ENCODE data around the gene CCDC93.

CCDC93 gene

DNA sequence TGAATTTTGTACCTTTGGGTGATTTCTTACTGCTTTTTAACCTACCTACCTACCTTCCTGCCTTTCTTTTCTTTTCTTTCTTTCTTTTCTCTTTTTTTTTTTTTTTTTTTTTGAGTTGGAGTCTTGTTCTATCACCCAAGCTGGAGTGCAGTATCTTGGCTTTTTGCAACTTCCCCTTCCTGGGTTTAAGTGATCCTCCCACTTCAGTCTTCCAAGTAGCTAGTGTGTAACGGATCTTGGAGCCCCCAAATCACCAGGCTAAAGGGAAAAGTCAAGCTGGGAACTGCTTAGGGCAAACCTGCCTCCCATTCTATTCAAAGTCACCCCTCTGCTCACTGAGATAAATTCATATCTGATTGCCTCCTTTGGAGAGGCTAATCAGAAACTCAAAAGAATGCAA lies 138.1 kb downstream of the CCDC93 start:
- no peak for DNase-seq
